Stimulated activated CD4-positive, alpha-beta T cell treated with anti-CD3 and anti-CD28 coated beads, Interleukin-15, amount 100 ng/mL, for 24 hours (primary cell): ENCODE results near the gene BMP10.

ENCODE experiments used
- DNase-seq: peaks from one replicate; pipeline ENCODE4 v3.0.0-alpha.2; 2020

BMP10 gene

DNA sequence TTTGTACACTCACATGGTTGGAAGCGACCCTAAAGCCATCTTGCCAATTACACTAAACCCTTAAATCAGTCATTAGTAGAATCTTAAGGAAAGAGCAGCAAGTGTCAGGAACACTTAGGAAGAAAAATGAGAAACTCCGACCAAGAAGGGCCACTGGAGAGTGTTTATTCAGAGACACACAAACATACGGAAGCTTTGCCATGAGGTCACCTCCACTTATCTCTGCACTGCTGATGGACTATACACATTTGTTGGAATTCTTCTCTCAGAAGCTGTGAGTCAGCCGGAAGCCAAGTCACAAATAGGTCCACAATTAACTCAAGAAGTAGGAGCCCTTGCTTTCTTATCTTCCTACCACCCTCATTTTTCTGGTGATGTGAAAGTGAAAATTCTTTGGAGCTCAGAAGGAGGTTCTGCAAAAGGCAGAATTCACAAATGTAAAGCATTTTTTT, 21.6 kb downstream of the BMP10 start:
- DNase-seq, result no peak

DNA sequence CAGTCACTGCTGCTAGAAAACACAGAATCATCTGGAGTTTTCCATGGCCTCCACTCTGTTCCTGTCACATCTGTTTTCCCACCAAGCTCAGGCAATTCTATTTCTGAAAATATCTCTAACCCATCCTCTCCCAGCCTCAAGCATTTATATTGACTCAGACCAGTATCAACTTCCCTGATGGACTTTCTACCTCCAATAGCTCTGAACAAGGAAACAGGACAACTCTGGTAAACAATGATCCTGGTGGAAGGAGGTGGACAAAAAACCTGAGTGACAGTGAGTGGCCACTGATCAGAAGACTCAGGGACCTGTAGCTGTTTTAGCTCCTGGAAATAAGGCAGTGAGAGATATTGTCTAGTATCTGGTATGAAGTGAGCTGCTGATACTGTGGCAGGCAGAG, 23.4 kb downstream of the BMP10 start:
- no peak for DNase-seq

DNA sequence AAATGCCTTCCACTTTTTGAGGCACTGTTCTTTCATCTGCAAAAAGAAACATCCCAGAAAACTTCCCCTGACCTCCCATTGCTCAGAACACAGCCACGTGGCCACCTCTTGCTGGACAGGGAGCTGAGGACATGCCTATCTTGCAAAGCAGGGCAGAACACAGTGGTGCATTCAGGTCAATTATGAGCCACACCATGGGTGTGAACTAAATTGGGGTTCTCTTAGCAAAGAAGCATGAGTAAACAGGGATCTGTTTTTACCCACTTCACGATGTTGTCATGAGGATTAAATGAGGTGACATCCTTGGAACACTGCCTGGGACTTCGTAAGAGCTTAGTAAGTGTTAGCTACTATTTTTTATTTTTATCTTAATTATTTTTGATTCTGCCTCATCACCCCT, 25.1 kb downstream of the BMP10 start:
- no peak for DNase-seq

DNA sequence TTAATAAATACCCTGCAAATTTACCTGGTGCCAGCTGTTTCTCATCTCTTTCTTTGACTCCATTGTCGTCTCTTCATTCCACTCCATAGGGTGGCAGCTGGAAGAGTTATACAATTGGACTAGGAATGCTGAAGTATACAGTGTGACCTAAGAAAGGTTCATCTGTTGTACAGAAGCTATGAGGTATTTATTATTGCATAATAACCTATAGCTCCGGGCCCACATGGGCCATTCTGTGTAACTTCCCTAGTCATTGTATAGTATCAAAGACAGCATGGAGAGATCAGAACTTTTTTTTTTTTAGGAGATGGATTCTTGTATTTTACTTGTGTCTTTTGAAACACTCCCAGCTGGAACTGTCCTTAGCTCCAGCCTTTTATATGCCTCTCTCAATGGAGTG, 26.2 kb downstream of the BMP10 start:
- DNase-seq, result no peak

DNA sequence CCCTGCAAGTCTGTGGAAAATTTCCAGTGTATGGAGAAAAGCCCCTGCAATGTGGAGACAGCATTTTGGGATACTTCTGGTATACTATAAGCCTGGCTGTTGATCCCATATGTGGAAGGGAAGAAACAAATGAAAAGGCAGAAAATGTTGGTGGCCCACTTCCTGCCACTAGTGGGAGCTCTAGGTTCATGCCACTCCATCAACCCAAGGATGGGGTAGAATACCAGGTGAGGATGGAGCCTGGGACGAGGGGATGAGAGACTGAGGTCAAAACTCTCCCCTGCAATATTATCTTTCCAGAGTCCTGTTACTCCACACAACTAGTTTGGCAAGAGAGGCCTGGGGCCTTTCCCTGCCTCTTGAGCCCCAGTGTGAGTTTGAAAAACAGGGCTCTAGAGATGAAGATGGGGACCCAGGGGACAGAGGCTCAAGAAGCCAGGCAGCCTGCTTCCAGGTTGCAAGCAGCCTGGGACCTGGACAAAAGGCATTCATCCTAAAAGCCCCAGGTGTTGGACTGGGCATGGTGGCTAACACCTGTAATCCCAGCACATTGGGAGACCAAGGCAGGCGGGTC, 31.9 kb downstream of the BMP10 start:
- peak; percentile 41 for DNase-seq

DNA sequence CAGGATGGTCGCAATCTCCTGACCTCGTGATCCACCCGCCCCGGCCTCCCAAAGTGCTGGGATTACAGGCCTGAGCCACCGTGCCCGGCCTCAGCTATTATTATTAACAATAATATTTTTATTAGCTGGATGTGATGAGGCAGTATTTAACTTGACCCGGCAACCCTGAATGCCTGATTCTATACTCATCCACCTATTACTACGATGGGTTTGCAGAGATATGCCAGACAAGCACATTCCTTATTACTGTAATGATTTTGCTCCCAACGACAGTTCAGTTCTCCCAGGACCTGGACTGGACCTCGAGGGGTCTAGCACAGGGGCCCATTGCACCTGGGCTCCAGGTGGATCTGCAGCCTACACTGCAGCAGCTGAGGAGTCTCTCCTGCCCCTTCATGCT, 32.6 kb downstream of the BMP10 start:
- no peak for DNase-seq

DNA sequence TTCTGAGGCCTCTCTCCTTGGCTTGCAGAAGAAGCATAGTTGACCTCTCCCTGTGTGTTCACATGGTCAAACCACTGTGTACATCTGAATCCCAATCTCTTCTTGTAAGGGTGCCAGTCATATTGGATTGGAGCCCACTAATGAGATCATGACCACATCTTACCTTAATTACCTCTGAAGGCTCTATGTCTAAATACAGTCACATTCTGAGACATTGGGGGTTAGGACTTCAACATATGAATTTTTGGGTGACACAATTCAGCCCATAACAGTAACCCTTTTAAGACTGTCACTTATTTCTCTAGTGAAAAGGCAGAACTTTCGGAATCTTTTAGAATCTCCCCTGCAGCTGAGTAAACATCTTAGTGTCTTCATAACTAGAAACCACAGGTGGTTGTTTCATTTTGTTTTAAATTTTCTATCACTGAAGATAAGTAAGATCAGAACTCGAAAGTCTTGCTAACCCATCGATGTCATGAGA, 33.3 kb downstream of the BMP10 start:
- no peak for DNase-seq

DNA sequence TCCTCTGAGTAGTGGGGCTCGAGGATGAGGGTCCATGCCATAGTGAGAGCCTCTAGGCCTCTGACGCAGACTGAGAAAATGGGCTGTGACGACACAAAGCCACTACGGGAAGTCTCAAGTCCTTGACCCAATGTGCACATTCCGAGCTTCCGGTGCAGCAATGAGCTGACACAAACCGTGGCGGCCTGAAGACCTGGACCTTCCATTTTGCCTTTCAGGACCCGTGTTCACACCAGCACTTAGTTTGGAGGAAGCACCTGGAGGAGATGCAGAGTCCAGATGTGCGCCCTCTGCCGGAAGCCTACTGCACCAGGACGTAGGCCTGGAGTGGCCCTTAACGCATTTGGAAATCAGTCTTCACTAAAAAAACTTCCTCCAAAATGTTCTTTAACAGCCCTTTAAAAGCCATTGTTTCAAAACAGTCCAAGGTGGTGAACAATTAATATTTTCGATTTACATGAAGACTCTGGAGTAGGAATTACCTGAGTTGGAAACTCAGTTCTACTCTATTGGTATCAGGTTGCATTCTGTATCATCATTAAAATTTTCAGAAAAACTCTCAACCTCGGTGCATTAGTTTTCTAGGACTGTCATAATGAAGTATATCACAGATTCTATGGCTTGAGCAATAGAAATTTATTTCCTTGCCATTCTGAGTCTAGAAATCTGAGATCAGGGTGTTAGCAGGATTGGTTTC, 33.9 kb downstream of the BMP10 start:
- DNase-seq, result peak; percentile 77

DNA sequence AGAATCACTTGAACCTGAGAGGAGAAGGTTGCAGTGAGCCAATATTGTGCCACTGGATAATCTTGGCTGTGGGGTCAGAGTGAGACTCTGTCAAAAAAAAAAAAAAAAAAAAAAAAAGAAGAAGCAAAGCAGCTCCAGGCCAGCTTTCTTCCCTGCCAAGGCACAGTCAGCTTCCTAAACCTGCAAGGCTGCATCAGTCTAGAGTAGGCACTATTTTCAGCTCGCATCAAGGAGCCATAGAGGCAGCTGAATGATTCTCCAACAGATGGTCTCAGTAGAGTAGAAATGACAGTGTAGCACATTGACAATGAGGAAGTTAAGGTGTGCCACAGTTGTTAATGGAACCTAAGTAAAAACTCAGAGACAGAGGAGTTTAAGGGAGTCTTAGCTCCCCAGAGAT, 35.6 kb downstream of the BMP10 start:
- DNase-seq, result no peak

DNA sequence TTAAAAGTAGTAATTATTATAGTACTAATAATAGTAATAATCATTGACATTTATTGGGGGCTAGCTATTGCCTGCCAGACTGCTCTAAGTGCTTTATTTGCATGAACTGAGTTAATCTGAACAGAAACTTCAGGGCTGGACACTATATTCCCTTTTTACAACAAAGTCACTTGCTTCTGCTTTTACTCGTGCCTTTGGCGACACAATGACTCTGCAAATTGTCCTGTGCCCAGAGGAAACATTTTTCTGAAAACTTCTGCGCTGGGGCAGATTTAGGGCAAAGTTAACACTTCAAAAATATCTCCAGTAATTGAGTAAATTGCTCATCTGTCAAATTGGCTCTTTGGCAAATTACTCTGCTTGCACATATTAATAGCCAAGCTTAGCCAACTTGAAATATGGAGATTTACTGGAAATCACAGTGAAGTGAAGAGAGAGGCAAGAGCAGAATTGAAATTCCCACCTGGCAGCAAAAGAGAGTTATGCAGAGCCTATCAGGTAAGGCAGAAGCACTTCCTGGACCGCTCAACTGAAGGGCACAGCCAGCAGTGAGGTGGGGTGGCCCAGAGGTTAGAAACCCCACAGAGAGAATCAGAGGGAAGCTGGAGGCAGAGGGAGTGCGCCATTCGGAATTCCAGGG, 36.3 kb downstream of the BMP10 start:
- no peak for DNase-seq

DNA sequence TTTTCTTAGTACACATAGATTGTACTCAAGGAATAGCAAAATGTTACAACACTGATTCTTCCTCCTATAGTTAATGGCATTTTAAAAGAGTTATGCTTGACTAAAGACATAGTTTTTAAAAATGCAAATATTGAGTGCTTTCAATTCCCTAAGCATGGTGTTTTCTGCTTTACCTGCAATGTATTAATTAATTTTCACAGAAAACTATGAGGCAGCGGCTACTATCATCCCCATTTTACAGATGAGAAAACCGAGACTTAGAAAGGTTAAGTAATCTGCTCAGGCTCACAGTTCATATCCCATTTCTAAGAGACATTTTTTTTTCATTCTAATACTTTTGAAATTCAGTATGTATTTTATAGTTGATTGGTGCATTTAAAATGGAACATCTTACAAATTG, 38.0 kb downstream of the BMP10 start:
- no peak for DNase-seq

DNA sequence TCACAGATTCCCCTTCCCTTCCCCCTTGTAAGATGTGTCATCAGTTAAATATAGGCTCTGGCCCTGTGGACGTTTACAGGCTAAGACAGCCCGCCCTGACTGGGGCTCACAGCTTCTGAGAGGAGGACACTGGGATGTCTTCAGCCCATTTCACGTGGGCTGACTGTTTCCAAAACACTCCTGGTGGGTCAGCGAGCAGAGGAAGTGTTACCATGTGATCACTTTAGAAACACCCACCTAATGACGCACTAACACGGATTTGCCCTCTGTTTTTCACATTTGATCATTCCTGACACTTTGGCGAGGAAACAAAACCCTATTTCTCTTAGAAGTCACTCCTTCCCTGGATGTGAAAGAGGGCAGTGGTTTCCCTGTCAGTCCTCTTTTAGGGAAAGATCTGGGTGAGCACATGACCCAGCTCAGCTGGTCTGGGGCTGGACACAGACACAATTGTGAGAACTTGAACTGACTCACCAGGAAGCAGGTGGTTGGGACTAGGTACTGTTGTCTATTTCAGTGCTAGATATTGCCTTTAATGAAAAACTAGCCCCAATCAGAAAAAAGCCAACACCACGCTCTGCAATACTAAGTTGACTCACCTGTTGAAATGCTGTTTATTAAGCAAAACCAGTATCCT, 38.8 kb downstream of the BMP10 start:
- peak; percentile 65 for DNase-seq

DNA sequence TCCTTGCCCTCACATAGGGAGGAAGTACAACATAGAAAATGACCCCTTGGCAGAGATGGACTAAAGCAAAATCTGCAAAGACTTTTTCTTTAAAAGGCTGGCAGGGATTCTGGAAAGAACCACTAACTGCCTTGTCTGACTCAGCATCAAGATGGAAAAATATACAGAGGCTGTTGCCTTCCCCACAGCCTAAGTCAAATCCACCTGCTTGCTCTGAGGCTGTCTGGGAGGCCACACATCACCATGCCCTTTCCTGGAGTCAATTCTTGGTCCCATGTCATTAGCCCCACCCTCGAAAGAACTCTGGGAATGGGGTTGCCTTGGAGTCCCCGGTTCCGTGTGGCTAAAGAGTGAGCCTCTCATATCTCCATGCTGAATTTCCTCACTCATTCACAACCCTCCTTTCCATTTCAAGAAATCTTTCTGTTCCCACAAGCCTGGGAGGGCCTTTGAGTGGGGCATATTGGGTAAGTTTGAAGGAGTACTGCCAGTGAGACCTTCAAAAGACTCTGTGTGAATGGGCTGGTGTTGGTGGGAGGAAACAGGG, 39.4 kb downstream of the BMP10 start:
- peak; percentile 21 for DNase-seq

DNA sequence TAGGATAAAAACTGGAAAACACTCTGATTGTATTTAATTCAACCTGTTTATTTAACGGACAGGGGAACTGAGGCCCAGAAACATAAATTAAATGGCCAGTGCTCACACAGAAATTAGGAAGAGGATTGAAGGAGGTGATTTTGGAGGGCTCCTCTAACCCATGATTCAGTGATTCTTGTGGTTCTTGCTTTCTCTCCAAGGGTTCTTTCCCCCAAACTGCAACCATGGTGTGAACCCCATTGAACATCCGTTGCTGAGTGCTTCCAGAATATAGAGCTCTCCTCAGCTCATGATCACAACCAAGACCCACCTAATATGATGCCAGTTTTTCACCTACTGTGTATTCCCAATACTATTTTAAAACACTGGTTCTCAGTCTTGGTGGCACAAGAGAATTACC, 41.4 kb downstream of the BMP10 start:
- DNase-seq, result no peak

DNA sequence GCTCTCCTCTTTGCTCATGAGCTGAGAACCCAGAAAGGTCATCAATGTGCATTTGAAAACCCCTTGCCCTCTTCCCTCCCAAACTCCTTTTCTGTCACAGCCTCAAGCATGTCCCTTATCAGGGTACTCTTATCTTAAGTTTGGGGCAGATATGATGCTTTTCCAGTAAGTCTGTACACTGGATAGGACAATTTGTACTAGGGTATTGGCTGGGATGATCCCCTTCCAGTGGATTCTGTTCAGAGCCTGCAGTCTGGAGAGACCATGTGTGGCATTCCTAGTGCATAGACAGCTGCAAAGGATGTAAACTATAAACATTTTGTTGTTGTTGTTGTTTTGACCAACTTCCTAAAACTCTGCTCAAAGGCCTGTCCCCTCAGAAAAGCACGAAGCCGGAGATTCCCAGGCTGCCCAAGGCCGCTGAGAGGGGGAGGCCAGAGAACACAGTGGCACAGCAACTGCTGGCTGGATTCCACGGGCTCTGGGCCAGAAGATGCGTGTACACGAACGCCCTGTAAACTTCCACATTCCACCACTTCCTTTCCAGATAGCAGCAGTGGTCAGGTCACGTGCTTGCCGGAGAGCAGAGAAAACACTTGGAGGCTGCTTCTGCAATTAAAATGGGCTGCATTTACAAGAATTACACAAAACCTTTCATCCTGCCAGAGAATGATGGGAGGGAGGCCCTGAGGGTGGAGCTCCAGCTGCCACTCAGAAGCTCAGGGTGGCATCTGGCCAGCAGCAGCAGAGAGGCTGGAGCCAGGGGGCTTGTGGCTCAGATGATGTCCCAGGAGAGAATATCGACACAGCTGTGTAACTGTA, 42.1 kb downstream of the BMP10 start:
- DNase-seq, result peak; percentile 68

DNA sequence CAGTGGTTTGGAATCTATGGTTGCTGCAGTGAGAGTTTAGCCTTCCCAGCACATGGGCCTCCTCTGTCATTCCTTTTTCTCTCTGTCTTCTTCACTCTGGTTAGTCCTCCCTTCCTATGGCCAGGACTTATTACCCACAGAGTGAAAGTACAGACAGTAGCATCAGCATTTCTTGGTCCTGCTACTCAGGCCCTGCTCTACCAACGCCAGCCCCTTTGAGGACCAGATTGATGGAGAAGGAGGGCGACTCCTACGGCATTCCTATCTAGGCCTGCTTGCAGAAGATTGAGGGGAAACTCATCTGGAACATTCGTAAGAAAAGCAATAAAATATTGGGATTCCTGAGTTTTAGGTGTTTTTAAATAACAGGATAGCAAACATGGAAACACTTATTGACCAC, 43.5 kb downstream of the BMP10 start:
- DNase-seq, result no peak

DNA sequence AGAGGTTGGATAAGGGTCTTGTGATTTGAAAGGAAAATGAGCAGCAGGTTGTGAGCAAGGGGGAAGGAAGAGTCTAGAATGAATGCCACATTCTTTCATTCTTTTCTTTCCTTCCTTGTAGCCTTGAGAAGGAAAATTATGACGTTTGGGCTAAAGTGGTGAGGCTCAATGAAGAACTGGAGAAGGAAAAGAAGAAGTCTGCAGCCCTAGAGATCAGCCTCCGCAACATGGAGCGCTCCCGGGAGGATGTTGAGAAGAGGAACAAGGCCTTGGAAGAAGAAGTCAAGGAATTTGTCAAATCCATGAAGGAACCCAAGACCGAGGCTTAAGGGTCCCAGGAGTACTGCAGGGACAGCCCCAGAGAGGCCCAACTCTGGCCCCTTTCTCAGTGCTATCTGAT, 45.3 kb downstream of the BMP10 start:
- no peak for DNase-seq

DNA sequence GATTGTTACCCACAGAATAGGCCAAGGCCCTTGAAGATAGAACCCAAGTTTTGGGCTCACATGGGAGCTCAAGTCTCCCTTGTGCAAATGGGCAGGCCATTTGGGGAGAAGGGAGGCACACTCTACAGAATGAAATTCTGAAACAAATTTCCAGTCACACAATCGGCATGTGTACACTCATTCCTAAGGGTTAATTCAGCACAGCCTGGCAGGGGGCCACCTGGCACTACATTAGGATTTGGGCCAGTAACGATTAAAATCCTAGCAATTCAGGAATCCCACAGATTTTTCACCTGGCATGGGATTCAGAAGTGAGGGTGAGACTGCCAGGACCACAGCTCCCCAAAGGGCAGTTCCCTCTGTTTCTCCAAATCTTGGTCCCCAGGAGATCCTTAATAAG, 46.4 kb downstream of the BMP10 start:
- no peak for DNase-seq

DNA sequence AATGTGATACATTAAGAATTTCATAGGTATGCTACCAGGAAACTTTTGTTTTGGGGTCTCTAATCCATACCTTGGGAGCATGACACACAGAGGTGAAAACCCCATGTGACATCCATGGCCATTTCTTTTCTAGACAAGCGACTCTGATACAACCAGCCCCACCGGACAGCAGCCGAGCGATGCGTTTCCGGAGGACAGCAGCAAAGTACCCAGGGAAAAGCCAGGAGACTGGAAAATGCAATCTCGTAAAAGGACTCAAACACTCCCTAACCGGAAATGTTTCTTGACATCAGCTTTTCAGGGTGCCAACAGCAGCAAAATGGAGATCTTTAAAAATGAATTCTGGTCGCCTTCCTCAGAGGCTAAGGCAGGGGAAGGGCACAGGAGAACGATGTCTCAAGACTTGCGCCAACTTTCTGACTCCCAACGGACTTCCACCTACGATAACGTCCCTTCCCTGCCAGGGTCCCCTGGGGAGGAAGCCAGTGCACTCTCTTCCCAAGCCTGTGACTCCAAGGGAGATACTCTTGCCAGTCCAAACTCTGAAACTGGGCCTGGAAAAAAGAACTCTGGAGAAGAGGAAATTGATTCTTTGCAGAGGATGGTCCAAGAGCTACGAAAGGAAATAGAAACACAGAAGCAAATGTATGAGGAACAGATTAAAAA, 48.9 kb downstream of the BMP10 start:
- DNase-seq, result no peak

DNA sequence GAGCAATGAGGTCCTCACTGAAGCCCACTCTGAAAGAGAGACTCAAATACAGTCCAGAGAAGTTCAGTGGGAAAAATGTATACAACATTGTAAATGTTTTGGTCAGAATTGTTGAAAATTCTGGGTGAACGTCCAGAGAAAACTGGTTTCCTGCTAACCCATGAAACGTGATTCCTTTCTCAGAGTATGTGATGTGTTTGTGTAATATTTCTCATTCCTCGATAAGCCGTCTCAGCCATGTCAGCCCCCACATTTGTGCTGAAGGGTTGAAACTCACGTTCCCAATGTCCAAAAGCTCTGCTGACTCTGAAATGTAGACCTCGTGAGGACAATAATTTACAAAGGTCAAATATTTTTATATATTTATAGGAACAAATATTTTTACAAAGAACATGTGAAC, 51.6 kb downstream of the BMP10 start:
- no peak for DNase-seq

DNA sequence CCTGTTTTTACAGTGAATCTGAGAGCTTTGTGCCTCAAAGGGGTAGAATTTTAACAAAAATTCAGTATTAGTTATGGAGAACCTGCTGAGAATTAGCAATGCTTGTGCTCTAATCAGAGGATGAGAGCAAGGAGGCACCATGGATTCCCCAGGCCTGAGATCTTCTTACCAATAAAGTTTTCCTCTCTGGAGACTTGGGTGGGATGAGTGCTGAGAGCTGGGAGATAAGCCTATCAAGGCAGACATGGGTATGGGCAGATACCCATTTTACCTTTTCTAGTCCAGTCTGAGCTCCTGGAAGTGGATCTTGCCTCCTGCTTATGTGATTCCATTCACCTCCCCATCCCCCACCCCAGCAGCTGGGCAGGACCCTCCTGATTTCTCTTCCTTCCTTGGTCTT, 53.9 kb downstream of the BMP10 start:
- DNase-seq, result no peak
